HepG2 (cell line): ENCODE results near the gene NSG2. TPM values are rescaled to one million over a fixed set of nuclear protein-coding genes. Genes with fewer than 3 reads are reported as not detected.

Experiments
- ATAC-seq: fragments of 200-7000 bp; cut with Tn5 transposase; 3 replicates; pipeline ENCODE4 v1.9.1; 2020; ENCODE audit warnings: mild to moderate bottlenecking, moderate library complexity
- BruUV-seq: library from RNA; stranded (reverse); fragments of 400-500 nt; replicated peaks from 2 replicates; lab custom pipeline; 2021; lab: Mats Ljungman, UMichigan
- CTCF ChIA-PET: fragments of 300-600 bp; formaldehyde crosslinking; extraction: SDS; loops from one replicate; lab custom pipeline; 2021; ENCODE audit warnings: low total read pairs, inconsistent platforms, low intra/inter-chr PET ratio; lab: Yijun Ruan, JAX
- POLR2A ChIA-PET: fragments of 350-600 bp; sonication (Branson Sonifier 250); formaldehyde crosslinking; loops from one replicate; lab custom pipeline; 2020; ENCODE audit warnings: antibody characterized with exemption, inconsistent platforms; lab: Yijun Ruan, JAX
- DNase-seq: peaks from one replicate; pipeline ENCODE4 v3.0.0-alpha.2; 2015; ENCODE audit warnings: low spot score
- FAIRE-seq: peaks from 3 replicates; lab custom pipeline; 2011; peaks lifted over from hg19 to GRCh38; lab: Jason Lieb, UNC
- H2AFZ ChIP-seq: one replicate; pipeline ENCODE4 v1.6.1; 2011; ENCODE audit warnings: low read length, inconsistent platforms
- H3K27ac ChIP-seq: fragments of 300-600 bp; 3 replicates; pipeline ENCODE4 v1.8.0; 2011; ENCODE audit warnings: mixed run types, mild to moderate bottlenecking, mixed read lengths, low read length, inconsistent platforms; ENCODE audit not compliant: insufficient read depth; ENCODE audit errors: extremely low read length
- H3K27me3 ChIP-seq, 2 experiments: fragments of 200-600 bp in 1 of 2; 2 replicates in 1 of 2; 3 replicates in 1 of 2; pipeline versions ENCODE4 v1.6.0 to v1.8.0; 2011; ENCODE audit warnings: low read length in 2 of 2, mild to moderate bottlenecking in 2 of 2, moderate library complexity in 2 of 2, inconsistent platforms in 1 of 2; ENCODE audit not compliant: insufficient read depth in 2 of 2, control insufficient read depth in 1 of 2
- H3K36me3 ChIP-seq, 2 experiments: fragments of 200-600 bp in 1 of 2; replicated peaks in 1 of 2; 2 replicates in 1 of 2; 3 replicates in 1 of 2; pipeline versions ENCODE4 v1.5.1 to v1.8.0; 2011; ENCODE audit warnings: low read length in 2 of 2, inconsistent platforms in 1 of 2; ENCODE audit not compliant: insufficient read depth in 2 of 2, control insufficient read depth in 1 of 2
- H3K4me1 ChIP-seq: 2 replicates; pipeline ENCODE4 v1.5.1; 2012; ENCODE audit warnings: low read length, inconsistent platforms; ENCODE audit not compliant: insufficient read depth
- H3K4me2 ChIP-seq: 2 replicates; pipeline ENCODE4 v1.6.0; 2011; ENCODE audit warnings: low read depth, low read length, inconsistent platforms
- H3K4me3 ChIP-seq, 3 experiments: fragments of 200-600 bp in 1 of 3; sonication (generic), shearing (Covaris generic) in 1 of 3; replicated peaks in 1 of 3; 2 replicates each; pipeline ENCODE4 v1.5.1; 2011 to 2016; ENCODE audit warnings: low read length in 3 of 3, inconsistent platforms in 2 of 3, low read depth in 2 of 3, mild to moderate bottlenecking in 2 of 3, control low read depth in 1 of 3, mixed read lengths in 1 of 3; ENCODE audit not compliant: insufficient read depth in 1 of 3
- H3K79me2 ChIP-seq: one replicate; pipeline ENCODE4 v1.6.1; 2011; ENCODE audit warnings: low read length, inconsistent platforms; ENCODE audit not compliant: insufficient read depth
- H3K9ac ChIP-seq: 2 replicates; pipeline ENCODE4 v1.6.0; 2011; ENCODE audit warnings: mild to moderate bottlenecking, low read depth, low read length, inconsistent platforms; ENCODE audit not compliant: insufficient read depth
- H3K9me3 ChIP-seq: 2 replicates; pipeline ENCODE4 v1.5.1; 2012; ENCODE audit warnings: mild to moderate bottlenecking, low read length
- H4K20me1 ChIP-seq: 2 replicates; pipeline ENCODE4 v1.6.0; 2011; ENCODE audit warnings: inconsistent platforms, mild to moderate bottlenecking, low read length, moderate library complexity; ENCODE audit not compliant: insufficient read depth
- ATF7 ChIP-seq, 2 experiments: fragments of 450-650 bp in 1 of 2; sonication (generic) in 1 of 2; formaldehyde crosslinking in 1 of 2; IDR thresholded peaks; 2 replicates each; pipeline versions ENCODE4 v1.4.0 to v1.6.1; 2016 to 2020; ENCODE audit warnings: antibody characterized with exemption in 1 of 2, mild to moderate bottlenecking in 1 of 2, missing genetic modification reagents in 1 of 2
- CREB1 ChIP-seq, 2 experiments: fragments of 450-650 bp in 1 of 2; IDR thresholded peaks; 2 replicates each; pipeline ENCODE4 v1.6.1; 2016 to 2017; ENCODE audit warnings: control low read depth in 1 of 2, mild to moderate bottlenecking in 1 of 2, missing compliant biosample characterization in 1 of 2, missing genetic modification characterization in 1 of 2
- DNMT1 ChIP-seq: sonication (generic); formaldehyde crosslinking; IDR thresholded peaks from 2 replicates; pipeline ENCODE4 v1.5.1; 2020; ENCODE audit warnings: mild to moderate bottlenecking, missing genetic modification reagents
- ETV6 ChIP-seq: sonication (generic); formaldehyde crosslinking; conservative IDR thresholded peaks from 2 replicates; pipeline ENCODE4 v1.4.0; 2020; ENCODE audit warnings: missing genetic modification reagents
- MAFF ChIP-seq: IDR thresholded peaks from 2 replicates; pipeline ENCODE4 v1.6.1; 2011; ENCODE audit warnings: low read depth, low read length, improper control_type of control experiment
- MAFK ChIP-seq, 2 experiments: IDR thresholded peaks in 1 of 2; conservative IDR thresholded peaks in 1 of 2; 2 replicates each; pipeline ENCODE4 v1.6.1; 2011; ENCODE audit warnings: improper control_type of control experiment in 2 of 2, low read length in 2 of 2
- NAIF1 ChIP-seq: sonication (generic); formaldehyde crosslinking; IDR thresholded peaks from 2 replicates; pipeline ENCODE4 v1.5.0; 2020; ENCODE audit warnings: mild to moderate bottlenecking, missing genetic modification reagents, borderline replicate concordance
- THAP11 ChIP-seq: IDR thresholded peaks from 2 replicates; pipeline ENCODE4 v1.6.1; 2016; ENCODE audit warnings: missing biosample characterization, missing genetic modification reagents
- ZFP36L1 ChIP-seq: sonication (generic); formaldehyde crosslinking; IDR thresholded peaks from 2 replicates; pipeline ENCODE4 v1.8.0; 2022; ENCODE audit warnings: mild to moderate bottlenecking, missing genetic modification reagents, moderate library complexity
- ZNF496 ChIP-seq: sonication (generic); formaldehyde crosslinking; IDR thresholded peaks from 2 replicates; pipeline ENCODE4 v1.8.1; 2023; ENCODE audit warnings: mild to moderate bottlenecking, moderate library complexity, missing genetic modification reagents; ENCODE audit not compliant: insufficient replicate concordance
- ZNF709 ChIP-seq: sonication (generic); formaldehyde crosslinking; IDR thresholded peaks from 2 replicates; pipeline ENCODE4 v1.5.0; 2020; ENCODE audit warnings: mild to moderate bottlenecking, missing genetic modification reagents
- ZNF780A ChIP-seq: sonication (generic); formaldehyde crosslinking; IDR thresholded peaks from 2 replicates; pipeline ENCODE4 v1.8.0; 2022; ENCODE audit warnings: mild to moderate bottlenecking, missing genetic modification reagents, moderate library complexity
- ZNF788 ChIP-seq: sonication (generic); formaldehyde crosslinking; IDR thresholded peaks from 2 replicates; pipeline ENCODE4 v1.5.0; 2020; ENCODE audit warnings: mild to moderate bottlenecking, missing genetic modification reagents, borderline replicate concordance
- WGBS: methylation state at CpG from one replicate; pipeline ENCODE4 v1.1.6; 2017; ENCODE audit warnings: low lambda C conversion rate; 5-methylcytosine and 5-hydroxymethylcytosine counted together
- in situ Hi-C: cut with HindIII; loops from 2 replicates; pipeline ENCODE4 v1.10.0; 2017; ENCODE audit warnings: low pct_unique_long_range_greater_than_20kb; ENCODE audit not compliant: extremely low pct_ligation_motif_present
- intact Hi-C: fragments of 100-400 bp; cut with micrococcal nuclease; formaldehyde crosslinking; loops from one replicate; pipeline ENCODE4 v1.10.0; 2022; ENCODE audit not compliant: unreplicated experiment
- polyA plus RNA-seq, 8 experiments: library from polyadenylated mRNA; depleted of rRNA in 3 of 8; stranded (reverse) in 7 of 8; unstranded in 1 of 8; fragments of >200 nt; fragmentation: Illumina TruSeq in 4 of 8; extraction: Trizol in 4 of 8; gene quantifications; 2 replicates each; pipeline versions ENCODE4 v1.2.1 to v1.2.3, GENCODE V29; 2011 to 2016; ENCODE audit warnings: low read depth in 4 of 8, missing spikeins in 1 of 8, mixed read lengths in 1 of 8; ENCODE audit not compliant: insufficient read depth in 1 of 8
- total RNA-seq, 5 experiments: library from RNA; depleted of rRNA; stranded (reverse); fragments of >200 nt; fragmentation: Illumina TruSeq; extraction: Trizol; gene quantifications; 2 replicates each; pipeline ENCODE4 v1.2.3, GENCODE V29; 2016; ENCODE audit warnings: low read depth in 1 of 5
- TF ChIP-seq, protein P1 (sequence below): sonication (generic); formaldehyde crosslinking; IDR thresholded peaks from 2 replicates; pipeline ENCODE4 v1.8.1; 2023; ENCODE audit warnings: mild to moderate bottlenecking, missing genetic modification reagents, borderline replicate concordance
- TF ChIP-seq, protein P2 (sequence below): sonication (generic); formaldehyde crosslinking; IDR thresholded peaks from 2 replicates; pipeline ENCODE4 v1.4.0; 2020; ENCODE audit warnings: missing genetic modification reagents, borderline replicate concordance

Gene NSG2
- total and polyA plus RNA-seq, 2 of the 13 experiments (the other 11 are each of a cell fraction or from before 2014, with no cell fraction given): 0.21 TPM; not detected in 1

DNA sequence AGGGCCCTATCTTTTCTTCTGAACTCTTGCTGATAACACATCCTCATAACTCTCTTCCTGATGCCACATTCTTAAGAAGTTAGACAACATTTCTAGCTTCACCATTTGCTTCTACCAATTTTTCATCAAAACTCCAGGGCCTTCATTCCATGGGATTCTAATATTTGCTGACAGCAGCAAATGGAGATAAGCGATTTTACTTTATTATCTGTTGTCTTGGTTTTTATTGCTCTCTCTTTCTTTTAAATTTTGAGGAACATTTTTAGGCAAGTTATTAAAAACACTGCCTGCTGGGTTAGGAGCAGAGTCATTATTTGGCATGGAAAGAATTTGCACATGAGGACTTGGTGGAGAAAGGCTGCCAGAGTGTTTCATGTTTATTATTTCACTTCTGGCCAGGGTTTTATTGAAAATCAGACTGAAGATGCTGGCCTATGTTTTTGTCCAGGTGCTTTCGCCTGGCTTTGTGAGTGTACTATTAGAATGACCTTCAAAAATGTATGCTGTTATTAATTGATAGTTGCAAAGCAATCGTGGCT, 27.7 kb downstream of the NSG2 start:
- ChIA-PET CTCF (no interaction called here), POLR2A (no interaction called here)
- no peak overlapping the region for H2AFZ ChIP-seq
- H3K9ac ChIP-seq: no peak overlapping the region
- no peaks in the 10 kb centered on the region for H3K79me2 ChIP-seq
- no TSS peak for BruUV-seq
- in situ Hi-C loops: no loop called here
- no peak overlapping the region for H3K4me3 ChIP-seq
- ATAC-seq (no peak), DNase-seq (no peak), FAIRE-seq (no peak)
- H3K4me1 ChIP-seq: peaks cover 2% of the 10 kb centered on the region
- no peaks in the 10 kb centered on the region; a peak in 1 of 5 replicates for H3K27me3 ChIP-seq
- H3K36me3 ChIP-seq: no peaks in the 10 kb centered on the region
- 25% methylated on average over 3 of the region's 3 CpGs for WGBS
- no peak overlapping the region for H3K4me2 ChIP-seq
- TF ChIP-seq DNMT1 (CRISPR knock-in tag) (no peak), MAFK (conservative IDR thresholded peaks at IDR 0.05 in 1 of 2, IDR thresholded peaks at IDR 0.05 in 1 of 2; ENCODE audit: low read length in 2 of 2) (peak; percentile 76 to 87), MAFF (peak; percentile 77)
- no peak overlapping the region for H3K27ac ChIP-seq
- H3K9me3 ChIP-seq: no peaks in the 10 kb centered on the region
- intact Hi-C loops: no loop called here
- no peaks in the 10 kb centered on the region; the same call in 1 of the 2 replicates for H4K20me1 ChIP-seq

DNA sequence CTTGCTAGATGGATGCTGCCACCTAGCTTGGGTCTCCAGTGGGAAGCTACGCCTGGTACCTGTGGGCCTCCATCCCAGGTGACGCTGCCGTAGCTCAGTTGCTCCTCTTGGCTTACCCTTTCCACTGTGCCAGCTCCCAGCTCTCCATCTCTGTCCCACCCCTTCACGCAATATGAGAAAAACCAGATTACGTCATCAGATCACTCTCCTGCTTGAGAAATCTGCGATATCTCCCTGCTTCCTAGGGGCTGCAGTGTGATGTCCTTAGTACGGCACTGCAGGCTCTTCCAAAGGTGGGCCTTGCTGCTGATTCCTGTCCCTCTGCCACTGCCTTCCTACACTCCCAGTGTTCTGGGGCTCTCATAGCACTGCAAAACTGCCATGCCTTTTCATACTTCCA, 28.9 kb downstream of the NSG2 start:
- Histone ChIP-seq H3K9ac (no peak overlapping the region), H3K79me2 (no peaks in the 10 kb centered on the region), H4K20me1 (no peaks in the 10 kb centered on the region; the same call in 1 of the 2 replicates), H3K4me3 (no peak overlapping the region), H3K36me3 (no peaks in the 10 kb centered on the region), H3K4me2 (no peak overlapping the region), H3K27ac (no peak overlapping the region), H3K4me1 (peaks cover 11% of the 10 kb centered on the region), H3K9me3 (no peaks in the 10 kb centered on the region), H2AFZ (no peak overlapping the region), H3K27me3 (no peaks in the 10 kb centered on the region; a peak in 1 of 5 replicates)
- FAIRE-seq (no peak), DNase-seq (no peak), ATAC-seq (no peak)
- intact Hi-C loops: no loop called here
- ChIA-PET POLR2A (no interaction called here), CTCF (no interaction called here)
- in situ Hi-C loops: no loop called here
- 69% methylated on average over 6 of the region's 7 CpGs for WGBS
- BruUV-seq: no TSS peak
- no peak for TF ChIP-seq ZNF780A (CRISPR knock-in tag)
- peak; percentile 97 for TF ChIP-seq ATF7 (IDR thresholded peaks at IDR 0.05)
- TF ChIP-seq ATF7 (CRISPR knock-in tag; IDR thresholded peaks at IDR 0.05): no peak
- TF ChIP-seq ZNF496 (CRISPR knock-in tag): no peak
- TF ChIP-seq, protein P1, sequence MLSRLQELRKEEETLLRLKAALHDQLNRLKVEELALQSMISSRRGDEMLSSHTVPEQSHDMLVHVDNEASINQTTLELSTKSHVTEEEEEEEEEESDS: no peak
- peak; percentile 78 for TF ChIP-seq CREB1 (IDR thresholded peaks at IDR 0.05)
- TF ChIP-seq CREB1 (CRISPR knock-in tag; IDR thresholded peaks at IDR 0.05): no peak
- no peak for TF ChIP-seq NAIF1
- TF ChIP-seq ZFP36L1 (CRISPR knock-in tag): no peak
- TF ChIP-seq ZNF709 (CRISPR knock-in tag): peak; percentile 78; the same call in 1 of the 2 replicates
- no peak for TF ChIP-seq THAP11
- TF ChIP-seq, protein P2, sequence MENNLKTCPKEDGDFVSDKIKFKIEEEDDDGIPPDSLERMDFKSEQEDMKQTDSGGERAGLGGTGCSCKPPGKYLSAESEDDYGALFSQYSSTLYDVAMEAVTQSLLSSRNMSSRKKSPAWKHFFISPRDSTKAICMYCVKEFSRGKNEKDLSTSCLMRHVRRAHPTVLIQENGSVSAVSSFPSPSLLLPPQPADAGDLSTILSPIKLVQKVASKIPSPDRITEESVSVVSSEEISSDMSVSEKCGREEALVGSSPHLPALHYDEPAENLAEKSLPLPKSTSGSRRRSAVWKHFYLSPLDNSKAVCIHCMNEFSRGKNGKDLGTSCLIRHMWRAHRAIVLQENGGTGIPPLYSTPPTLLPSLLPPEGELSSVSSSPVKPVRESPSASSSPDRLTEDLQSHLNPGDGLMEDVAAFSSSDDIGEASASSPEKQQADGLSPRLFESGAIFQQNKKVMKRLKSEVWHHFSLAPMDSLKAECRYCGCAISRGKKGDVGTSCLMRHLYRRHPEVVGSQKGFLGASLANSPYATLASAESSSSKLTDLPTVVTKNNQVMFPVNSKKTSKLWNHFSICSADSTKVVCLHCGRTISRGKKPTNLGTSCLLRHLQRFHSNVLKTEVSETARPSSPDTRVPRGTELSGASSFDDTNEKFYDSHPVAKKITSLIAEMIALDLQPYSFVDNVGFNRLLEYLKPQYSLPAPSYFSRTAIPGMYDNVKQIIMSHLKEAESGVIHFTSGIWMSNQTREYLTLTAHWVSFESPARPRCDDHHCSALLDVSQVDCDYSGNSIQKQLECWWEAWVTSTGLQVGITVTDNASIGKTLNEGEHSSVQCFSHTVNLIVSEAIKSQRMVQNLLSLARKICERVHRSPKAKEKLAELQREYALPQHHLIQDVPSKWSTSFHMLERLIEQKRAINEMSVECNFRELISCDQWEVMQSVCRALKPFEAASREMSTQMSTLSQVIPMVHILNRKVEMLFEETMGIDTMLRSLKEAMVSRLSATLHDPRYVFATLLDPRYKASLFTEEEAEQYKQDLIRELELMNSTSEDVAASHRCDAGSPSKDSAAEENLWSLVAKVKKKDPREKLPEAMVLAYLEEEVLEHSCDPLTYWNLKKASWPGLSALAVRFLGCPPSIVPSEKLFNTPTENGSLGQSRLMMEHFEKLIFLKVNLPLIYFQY (CRISPR knock-in tag): no peak
- no peak for TF ChIP-seq ETV6 (CRISPR knock-in tag)
- no peak for TF ChIP-seq ZNF788 (CRISPR knock-in tag)
